H1 (cell line): Measurements from ENCODE around the gene MYLK2. TPM values are rescaled to one million over a fixed set of nuclear protein-coding genes. Genes with fewer than 3 reads are reported as not detected.

Source experiments
- CTCF ChIA-PET: fragments of 300-600 bp; sonication (Branson Sonifier 250); formaldehyde crosslinking; loops from one replicate; lab custom pipeline; 2021; ENCODE audit not compliant: partially characterized antibody; lab: Charles Lee
- POLR2A ChIA-PET: fragments of 300-600 bp; sonication (Branson Sonifier 250); formaldehyde crosslinking; loops from one replicate; lab custom pipeline; 2021; ENCODE audit warnings: inconsistent platforms; ENCODE audit not compliant: partially characterized antibody; lab: Charles Lee
- DNase-seq, 2 experiments: peaks; one replicate each; pipeline versions ENCODE4 v3.0.0 to v3.0.0-alpha.2; 2010 to 2022; ENCODE audit warnings: low spot score in 2 of 2, low read depth in 1 of 2, mixed read lengths in 1 of 2
- FAIRE-seq: peaks from 2 replicates; lab custom pipeline; 2011; peaks lifted over from hg19 to GRCh38; lab: Jason Lieb, UNC
- H2AFZ ChIP-seq: 2 replicates; pipeline ENCODE4 v1.8.1; 2012; ENCODE audit warnings: low read length, inconsistent platforms
- H2AK5ac ChIP-seq: 2 replicates; pipeline ENCODE4 v1.6.1; 2013; ENCODE audit warnings: low read depth, low read length
- H2BK120ac ChIP-seq: replicated peaks from 2 replicates; pipeline ENCODE3; 2013; ENCODE audit warnings: low read depth, low read length, inconsistent platforms
- H2BK12ac ChIP-seq: 2 replicates; pipeline ENCODE4 v1.6.1; 2013; ENCODE audit warnings: low read depth, low read length
- H2BK15ac ChIP-seq: 2 replicates; pipeline ENCODE4 v1.6.1; 2013; ENCODE audit warnings: low read length
- H2BK20ac ChIP-seq: 2 replicates; pipeline ENCODE4 v1.6.1; 2013; ENCODE audit warnings: low read length
- H2BK5ac ChIP-seq: 2 replicates; pipeline ENCODE4 v1.6.1; 2013; ENCODE audit warnings: low read depth, low read length
- H3K14ac ChIP-seq: 2 replicates; pipeline ENCODE4 v1.6.1; 2013; ENCODE audit warnings: inconsistent platforms; ENCODE audit not compliant: insufficient read length
- H3K18ac ChIP-seq: 2 replicates; pipeline ENCODE4 v1.6.1; 2013; ENCODE audit warnings: low read length; ENCODE audit errors: extremely low read depth
- H3K23ac ChIP-seq: 2 replicates; pipeline ENCODE4 v1.6.1; 2013; ENCODE audit warnings: inconsistent platforms; ENCODE audit not compliant: insufficient read length
- H3K23me2 ChIP-seq: 2 replicates; pipeline ENCODE4 v1.6.1; 2013; ENCODE audit warnings: low read depth, low read length
- H3K27ac ChIP-seq: 2 replicates; pipeline ENCODE4 v1.6.1; 2011; ENCODE audit warnings: low read depth, low read length, inconsistent platforms
- H3K27me3 ChIP-seq, 4 experiments: replicated peaks in 1 of 4; 1 replicate in 1 of 4; 2 replicates in 3 of 4; pipeline versions ENCODE4 v1.6.1 to v1.8.1; 2011 to 2013; ENCODE audit warnings: low read length in 3 of 4, mild to moderate bottlenecking in 3 of 4, inconsistent platforms in 2 of 4, mixed read lengths in 2 of 4, moderate library complexity in 1 of 4; ENCODE audit not compliant: control insufficient read depth in 3 of 4, insufficient read depth in 3 of 4; ENCODE audit errors: extremely low read depth in 1 of 4
- H3K36me3 ChIP-seq, 4 experiments: 2 replicates each; pipeline versions ENCODE4 v1.6.1 to v1.8.1; 2011 to 2013; ENCODE audit warnings: mild to moderate bottlenecking in 4 of 4, low read length in 3 of 4, moderate library complexity in 2 of 4, control low read depth in 1 of 4, inconsistent platforms in 1 of 4; ENCODE audit not compliant: insufficient read depth in 4 of 4, control insufficient read depth in 2 of 4
- H3K4ac ChIP-seq: replicated peaks from 2 replicates; pipeline ENCODE3; 2013; ENCODE audit warnings: low read length, low read depth, mixed read lengths, inconsistent platforms; ENCODE audit not compliant: insufficient read length
- H3K4me1 ChIP-seq, 4 experiments: replicated peaks in 1 of 4; 1 replicate in 1 of 4; 2 replicates in 3 of 4; pipeline versions ENCODE4 v1.6.1 to v1.8.1; 2011 to 2013; ENCODE audit warnings: low read length in 3 of 4, inconsistent platforms in 2 of 4, mixed read lengths in 1 of 4; ENCODE audit not compliant: insufficient read depth in 4 of 4, control insufficient read depth in 3 of 4
- H3K4me2 ChIP-seq, 2 experiments: 2 replicates each; pipeline versions ENCODE4 v1.6.1 to v1.8.1; 2011 to 2013; ENCODE audit warnings: low read depth in 2 of 2, low read length in 2 of 2, control low read depth in 1 of 2, inconsistent platforms in 1 of 2, mild to moderate bottlenecking in 1 of 2; ENCODE audit not compliant: insufficient read depth in 1 of 2
- H3K4me3 ChIP-seq, 4 experiments: fragments of 200-600, 300-600 bp in 1 of 4; sonication (generic), shearing (Covaris generic), sonication (Bioruptor Twin) in 1 of 4; 2 replicates each; pipeline versions ENCODE4 v1.5.1 to v1.8.1; 2011 to 2016; ENCODE audit warnings: low read length in 4 of 4, low read depth in 3 of 4, control low read depth in 2 of 4, inconsistent platforms in 2 of 4, mild to moderate bottlenecking in 2 of 4, mixed read lengths in 1 of 4, moderate library complexity in 1 of 4; ENCODE audit not compliant: insufficient read depth in 2 of 4; ENCODE audit errors: extremely low read depth in 1 of 4
- H3K56ac ChIP-seq: replicated peaks from 2 replicates; pipeline ENCODE3; 2013; ENCODE audit warnings: low read depth, mild to moderate bottlenecking, mixed read lengths, low read length, inconsistent platforms; ENCODE audit not compliant: insufficient read length
- H3K79me1 ChIP-seq: 2 replicates; pipeline ENCODE4 v1.6.1; 2013; ENCODE audit warnings: low read depth, low read length, control low read depth
- H3K79me2 ChIP-seq, 2 experiments: 2 replicates each; pipeline versions ENCODE4 v1.6.1 to v1.8.1; 2012 to 2013; ENCODE audit warnings: low read length in 2 of 2, mild to moderate bottlenecking in 2 of 2, inconsistent platforms in 1 of 2; ENCODE audit not compliant: insufficient read depth in 2 of 2, control insufficient read depth in 1 of 2
- H3K9ac ChIP-seq, 4 experiments: replicated peaks in 1 of 4; 1 replicate in 1 of 4; 2 replicates in 3 of 4; pipeline versions ENCODE4 v1.6.1 to v1.8.1; 2011 to 2013; ENCODE audit warnings: low read depth in 3 of 4, low read length in 3 of 4, control low read depth in 2 of 4, mild to moderate bottlenecking in 2 of 4, moderate library complexity in 2 of 4, inconsistent platforms in 1 of 4; ENCODE audit errors: extremely low read depth in 1 of 4
- H3K9me3 ChIP-seq, 2 experiments: 2 replicates each; pipeline versions ENCODE4 v1.6.1 to v1.8.1; 2012 to 2013; ENCODE audit warnings: mild to moderate bottlenecking in 2 of 2, moderate library complexity in 2 of 2, control low read depth in 1 of 2, inconsistent platforms in 1 of 2, low read depth in 1 of 2, low read length in 1 of 2, mixed read lengths in 1 of 2; ENCODE audit not compliant: insufficient read depth in 2 of 2
- H4K20me1 ChIP-seq, 2 experiments: replicated peaks in 1 of 2; 2 replicates each; pipeline versions ENCODE3 to v1.8.1; 2011 to 2013; ENCODE audit warnings: inconsistent platforms in 2 of 2, low read length in 2 of 2, mild to moderate bottlenecking in 1 of 2; ENCODE audit not compliant: insufficient read depth in 2 of 2, control insufficient read depth in 1 of 2
- H4K5ac ChIP-seq: 2 replicates; pipeline ENCODE4 v1.6.1; 2013; ENCODE audit warnings: low read length, low read depth, mixed read lengths, inconsistent platforms; ENCODE audit not compliant: insufficient read length
- H4K8ac ChIP-seq: 2 replicates; pipeline ENCODE4 v1.8.0; 2013; ENCODE audit warnings: mild to moderate bottlenecking, moderate library complexity, low read length, inconsistent platforms; ENCODE audit not compliant: insufficient read depth; ENCODE audit errors: extremely low read depth
- H4K91ac ChIP-seq: replicated peaks from 2 replicates; pipeline ENCODE3; 2013; ENCODE audit warnings: low read length, mixed read lengths, inconsistent platforms; ENCODE audit not compliant: insufficient read length
- CTBP2 ChIP-seq: IDR thresholded peaks from 2 replicates; pipeline ENCODE4 v1.7.0; 2011; ENCODE audit warnings: borderline replicate concordance, mild to moderate bottlenecking, moderate library complexity, mixed read lengths, low read length; ENCODE audit not compliant: insufficient read depth, insufficient read length
- GABPA ChIP-seq: IDR thresholded peaks from 2 replicates; pipeline ENCODE4 v1.6.1; 2011; ENCODE audit warnings: mild to moderate bottlenecking, low read length, moderate library complexity, borderline replicate concordance; ENCODE audit not compliant: insufficient read depth
- KDM4A ChIP-seq: IDR thresholded peaks from one replicate; pipeline ENCODE4 v1.7.1; 2012; ENCODE audit warnings: low read depth, mild to moderate bottlenecking, moderate library complexity, low read length, inconsistent platforms; ENCODE audit not compliant: severe bottlenecking
- RNF2 ChIP-seq: fragments of 200-900, 300-1000 bp; sonication (generic); IDR thresholded peaks from 2 replicates; pipeline ENCODE4 v1.7.1; 2016; ENCODE audit warnings: borderline replicate concordance, low read depth, mild to moderate bottlenecking, antibody characterized with exemption, low read length; ENCODE audit not compliant: poor library complexity, severe bottlenecking; ENCODE audit errors: missing control alignments
- YY1 ChIP-seq: IDR thresholded peaks from 2 replicates; pipeline ENCODE4 v1.6.1; 2011; ENCODE audit warnings: low read depth, mild to moderate bottlenecking, low read length
- WGBS, 2 experiments: shearing (Covaris generic) in 1 of 2; methylation state at CpG; one replicate each; pipeline versions ENCODE4 v1.1.6 to v1.1.7; 2013 to 2015; ENCODE audit warnings: low lambda C conversion rate in 2 of 2, mixed read lengths in 2 of 2, inconsistent platforms in 1 of 2, low coverage in 1 of 2, missing lambda C conversion rate in 1 of 2; ENCODE audit not compliant: insufficient replicate concordance in 2 of 2, insufficient coverage in 1 of 2, insufficient read length in 1 of 2; ENCODE audit errors: extremely low coverage in 1 of 2, missing lambda C conversion rate in 1 of 2; 5-methylcytosine and 5-hydroxymethylcytosine counted together
- polyA plus RNA-seq, 7 experiments: library from polyadenylated mRNA; depleted of rRNA in 3 of 7; stranded (reverse) in 5 of 7; unstranded in 2 of 7; fragments of >200 nt in 5 of 7; fragments of 200-250 nt in 2 of 7; gene quantifications; 1 replicate in 5 of 7; 2 replicates in 1 of 7; 4 replicates in 1 of 7; pipeline versions ENCODE4 v1.2.1 to v1.2.3, GENCODE V29; 2011 to 2013; ENCODE audit warnings: missing spikeins in 2 of 7, mixed read lengths in 2 of 7
- total RNA-seq: library from RNA; stranded (reverse); fragmentation: NEBNext Ultra II Directional; extraction: Animal tissue kit (Norgen Biotek cat#: 25700); gene quantifications from 2 replicates; pipeline ENCODE4 v1.2.1, GENCODE V29; 2021

Gene MYLK2
- total and polyA plus RNA-seq, 2 of the 8 experiments (the other 6 are each of a cell fraction or from before 2014, with no cell fraction given): 0.22 to 0.26 TPM

DNA sequence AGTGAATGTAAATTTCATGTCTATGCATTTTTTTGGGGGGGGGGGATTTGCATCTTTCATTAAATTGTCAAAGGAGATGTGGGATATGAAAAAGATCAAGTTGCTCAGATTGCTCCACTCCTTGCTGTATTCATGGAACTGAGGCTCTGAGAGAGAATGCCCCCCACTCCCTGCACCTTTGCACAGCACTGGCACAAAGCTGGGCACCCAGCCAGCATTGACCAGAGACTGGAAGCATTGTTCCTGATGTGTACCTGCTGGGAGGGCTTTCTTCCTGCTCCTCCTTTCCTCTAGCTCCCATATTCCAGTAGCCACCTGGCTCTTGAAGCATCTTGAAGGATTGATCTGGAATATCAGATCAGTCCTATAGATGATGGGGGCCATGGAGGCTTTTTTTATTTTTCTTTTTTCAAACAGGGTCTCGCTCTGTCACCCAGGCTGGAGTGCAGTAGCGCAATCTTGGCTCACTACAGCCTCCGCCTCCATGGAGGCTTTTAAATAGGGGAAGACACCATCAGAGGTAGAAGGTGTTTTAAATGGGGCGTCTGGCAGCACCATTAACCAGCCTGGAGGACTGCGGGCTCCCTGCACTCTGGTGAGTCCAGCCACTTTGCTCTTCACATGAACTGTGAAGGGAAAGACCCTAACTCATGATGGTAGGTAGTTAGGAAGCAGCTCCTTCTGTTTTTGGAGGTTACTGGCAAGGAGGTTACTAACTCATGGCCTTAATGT is 40.3 kb downstream of the MYLK2 start:
- TF ChIP-seq RNF2 (peak; percentile 34), CTBP2 (no peak), KDM4A (no peak), GABPA (no peak), YY1 (no peak)
- TF ChIP-seq, all 59 proteins: peak for 1
- Histone ChIP-seq H3K14ac (no peak overlapping the region), H3K36me3 (no peaks in the 10 kb centered on the region), H2BK20ac (no peak overlapping the region), H4K20me1 (no peaks in the 10 kb centered on the region), H3K79me2 (no peaks in the 10 kb centered on the region), H3K23ac (no peak overlapping the region), H2BK5ac (no peak overlapping the region), H3K4me1 (peaks cover 3 to 34% (median 18%) of the 10 kb centered on the region in 4 experiments), H3K18ac (no peak overlapping the region), H3K56ac (no peak overlapping the region), H3K27ac (no peak overlapping the region), H4K5ac (no peak overlapping the region), H2BK15ac (no peak overlapping the region), H3K4me3 (no peak overlapping the region), H3K23me2 (peaks cover 15% of the 10 kb centered on the region), H2AFZ (no peak overlapping the region), H2AK5ac (no peak overlapping the region), H2BK12ac (no peak overlapping the region), H4K91ac (no peak overlapping the region), H3K9ac (no peak overlapping the region), H3K79me1 (no peaks in the 10 kb centered on the region), H3K4ac (no peak overlapping the region), H3K27me3 (peaks cover 0 to 19% (median 13%) of the 10 kb centered on the region in 4 experiments; a peak in 5 of 7 replicates), H2BK120ac (no peak overlapping the region), H3K9me3 (no peaks in the 10 kb centered on the region), H3K4me2 (peak overlapping the region in 1 of 2 experiments; percentile 68; a peak in 1 of 4 replicates), H4K8ac (no peak overlapping the region)
- no peak for DNase-seq
- WGBS, 2 experiments: 90% methylated on average over 5 of the region's 5 CpGs; no CpG with 5 or more reads in 1 of the 2 experiments
- no peak for FAIRE-seq
- ChIA-PET CTCF (interaction anchor here (0.6 to 2.7 kb wide), 13 partner anchors 9 to 181 kb away, joined by 3 to 17 read pairs (median 5); partner anchors contain the start of gene PDRG1), POLR2A (interaction anchor here (1.3 to 1.6 kb wide), 3 partner anchors 8 to 173 kb away, joined by 3 to 6 read pairs (median 3); no protein-coding TSS in a partner anchor)
